ENCODE data around the gene HADHA.
"Not testable (repeated sequence)": the region's sequence is repeated elsewhere in the genome, so short reads cannot be mapped to it uniquely, and the experiment has no call there.

Gene HADHA

GRCh38 chr2:26244309-26245230 is at the start of gene HADHA, which contains the start of gene HADHB:
Gene HADHA (minus strand): TSS chr2:26244632. CDS start chr2:26244596, 36 bp downstream.
Gene HADHB (plus strand): TSS chr2:26244939. CDS start chr2:26254255, 9,316 bp downstream.
- DNase-seq (ENCODE audit: low read depth): peak; percentile 74

- DNase-seq (ENCODE audit: low read depth): no peak
Observed at GRCh38 chr2:26292646-26293045, 48.2 kb upstream of the HADHA start.

GRCh38 chr2:26290001-26290400 is 45.6 kb upstream of the HADHA start:
- no peak for DNase-seq (ENCODE audit: low read depth)

- no peak for DNase-seq (ENCODE audit: low read depth)
Observed at GRCh38 chr2:26285931-26286330, 41.5 kb upstream of the HADHA start.

GRCh38 chr2:26284132-26284531 is 39.7 kb upstream of the HADHA start:
- no peak for DNase-seq (ENCODE audit: low read depth)

- no peak for DNase-seq (ENCODE audit: low read depth)
Observed at GRCh38 chr2:26283606-26284005, 39.2 kb upstream of the HADHA start.

GRCh38 chr2:26281226-26281625 is 36.8 kb upstream of the HADHA start:
- DNase-seq (ENCODE audit: low read depth): no peak

- no peak for DNase-seq (ENCODE audit: low read depth)
Observed at GRCh38 chr2:26279886-26280285, 35.5 kb upstream of the HADHA start.

GRCh38 chr2:26276484-26277227 is 32.2 kb upstream of the HADHA start:
- no peak for DNase-seq (ENCODE audit: low read depth)

GRCh38 chr2:26274058-26274613 is 29.7 kb upstream of the HADHA start:
- DNase-seq (ENCODE audit: low read depth): no peak

GRCh38 chr2:26273501-26273900 is 29.1 kb upstream of the HADHA start:
- DNase-seq (ENCODE audit: low read depth): no peak

- no peak for DNase-seq (ENCODE audit: low read depth)
Observed at GRCh38 chr2:26270373-26270772, 25.9 kb upstream of the HADHA start.

GRCh38 chr2:26269571-26270158 is 25.2 kb upstream of the HADHA start:
- DNase-seq (ENCODE audit: low read depth): no peak

GRCh38 chr2:26268670-26269385 is 24.4 kb upstream of the HADHA start:
- DNase-seq (ENCODE audit: low read depth): not testable (repeated sequence)

GRCh38 chr2:26268213-26268612 is 23.8 kb upstream of the HADHA start:
- no peak for DNase-seq (ENCODE audit: low read depth)

- DNase-seq (ENCODE audit: low read depth): not testable (repeated sequence)
Observed at GRCh38 chr2:26258836-26259235, 14.4 kb upstream of the HADHA start.

GRCh38 chr2:26255759-26256384 is 11.4 kb upstream of the HADHA start:
- DNase-seq (ENCODE audit: low read depth): no peak

GRCh38 chr2:26251893-26252292 is 7.5 kb upstream of the HADHA start:
- no peak for DNase-seq (ENCODE audit: low read depth)

GRCh38 chr2:26249625-26250024 is 5.2 kb upstream of the HADHA start:
- DNase-seq (ENCODE audit: low read depth): no peak

GRCh38 chr2:26246818-26247217 is 2.4 kb upstream of the HADHA start:
- DNase-seq (ENCODE audit: low read depth): no peak

GRCh38 chr2:26245810-26246209 is 1.4 kb upstream of the HADHA start:
- DNase-seq (ENCODE audit: low read depth): no peak

All from activated gamma-delta T cell treated with anti-CD3 and anti-CD28 coated beads, Interleukin-2, amount 50 U/mL, for 16 hours (primary cell).